Caco-2 (cell line): Measurements from ENCODE around the gene BAZ2B. TPM values are rescaled to one million over a fixed set of nuclear protein-coding genes. Genes with fewer than 3 reads are reported as not detected.

Experiments used
- BruUV-seq: library from RNA; stranded (reverse); fragments of 400-500 nt; replicated peaks from 2 replicates; lab custom pipeline; 2021; lab: Mats Ljungman, UMichigan
- CTCF ChIA-PET: fragments of 300-600 bp; sonication (Branson Sonifier 250); formaldehyde crosslinking; loops from one replicate; lab custom pipeline; 2022; ENCODE audit warnings: antibody characterized with exemption; lab: Charles Lee
- POLR2A ChIA-PET: fragments of 300-600 bp; sonication (Branson Sonifier 250); formaldehyde crosslinking; loops from one replicate; lab custom pipeline; 2022; ENCODE audit warnings: antibody characterized with exemption; lab: Charles Lee
- DNase-seq, 2 experiments: peaks; one replicate each; pipeline versions ENCODE4 v3.0.0 to v3.0.0-alpha.2; 2020 to 2022
- H3K27me3 ChIP-seq: replicated peaks from 2 replicates; pipeline ENCODE4 v1.6.0; 2011; ENCODE audit warnings: low read length; ENCODE audit not compliant: control insufficient read depth, insufficient read depth
- H3K36me3 ChIP-seq: 2 replicates; pipeline ENCODE4 v1.5.1; 2011; ENCODE audit warnings: low read length; ENCODE audit not compliant: control insufficient read depth, insufficient read depth
- H3K4me1 ChIP-seq: fragments of 250-450 bp; sonication (Bioruptor Pico); 2 replicates; pipeline ENCODE4 v1.5.1; 2020; ENCODE audit warnings: mild to moderate bottlenecking
- H3K4me3 ChIP-seq: 2 replicates; pipeline ENCODE4 v1.5.1; 2011; ENCODE audit warnings: low read depth, mild to moderate bottlenecking, control low read depth, low read length
- H3K9me3 ChIP-seq: fragments of 250-450 bp; sonication (Bioruptor Pico); 2 replicates; pipeline ENCODE4 v1.5.1; 2020; ENCODE audit warnings: mild to moderate bottlenecking, moderate library complexity
- H3K27ac Mint-ChIP-seq: one replicate; pipeline ENCODE4 v1.8.0; 2022; ENCODE audit warnings: mixed read lengths; ENCODE audit not compliant: unreplicated experiment
- H3K27me3 Mint-ChIP-seq: one replicate; pipeline ENCODE4 v1.8.0; 2022; ENCODE audit warnings: mixed read lengths; ENCODE audit not compliant: insufficient read depth, unreplicated experiment
- H3K36me3 Mint-ChIP-seq: one replicate; pipeline ENCODE4 v1.8.0; 2022; ENCODE audit warnings: mild to moderate bottlenecking, mixed read lengths; ENCODE audit not compliant: insufficient read depth, unreplicated experiment
- H3K4me1 Mint-ChIP-seq: one replicate; pipeline ENCODE4 v1.8.0; 2022; ENCODE audit warnings: low read depth, mixed read lengths; ENCODE audit not compliant: unreplicated experiment
- H3K4me3 Mint-ChIP-seq: one replicate; pipeline ENCODE4 v1.8.0; 2022; ENCODE audit warnings: mild to moderate bottlenecking, moderate library complexity, mixed read lengths; ENCODE audit not compliant: unreplicated experiment
- H3K9me3 Mint-ChIP-seq: one replicate; pipeline ENCODE4 v1.8.0; 2022; ENCODE audit warnings: mixed read lengths; ENCODE audit not compliant: unreplicated experiment
- intact Hi-C: fragments of 100-400 bp; cut with micrococcal nuclease; formaldehyde crosslinking; loops from one replicate; pipeline ENCODE4 v1.10.0; 2022; ENCODE audit not compliant: unreplicated experiment
- total RNA-seq: library from RNA; stranded (reverse); gene quantifications from 2 replicates; pipeline ENCODE4 v1.2.3, GENCODE V29; 2022
- TF ChIP-seq, protein P1 (sequence below), 2 experiments: fragments of 200-600 bp in 1 of 2; IDR thresholded peaks; 1 replicate in 1 of 2; 2 replicates in 1 of 2; pipeline versions ENCODE4 v1.5.1 to v1.8.0; 2011 to 2022; ENCODE audit warnings: antibody characterized with exemption in 1 of 2, control low read depth in 1 of 2, inconsistent platforms in 1 of 2, low read depth in 1 of 2, low read length in 1 of 2, mild to moderate bottlenecking in 1 of 2, moderate library complexity in 1 of 2; ENCODE audit not compliant: insufficient read depth in 1 of 2, severe bottlenecking in 1 of 2, unreplicated experiment in 1 of 2

BAZ2B gene
- total RNA-seq, 1 experiment from 2014 or later: 32.9 TPM

DNA sequence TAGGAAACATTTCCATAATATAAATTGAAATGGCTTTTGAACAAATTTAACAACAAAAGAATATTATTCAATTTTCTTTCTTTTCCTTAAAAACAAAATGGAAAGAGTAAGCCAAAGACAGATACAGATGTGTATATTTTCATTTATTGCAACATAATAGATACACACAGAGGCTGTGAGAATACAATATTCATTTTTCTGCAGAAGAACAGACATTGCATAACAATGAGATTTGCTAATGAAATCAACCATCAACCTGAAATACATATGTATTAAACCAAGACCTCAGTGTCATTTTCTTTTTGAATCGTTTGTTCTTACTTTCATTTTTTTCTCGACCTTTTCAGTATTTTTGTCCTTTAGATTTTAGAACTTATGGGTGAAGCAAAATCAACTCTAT lies 95.1 kb downstream of the BAZ2B start:
- H3K36me3 ChIP-seq: no peaks in the 10 kb centered on the region
- H3K4me1 ChIP-seq: peaks cover 6% of the 10 kb centered on the region; the same call in 1 of the 2 replicates
- no peak overlapping the region for H3K4me3 Mint-ChIP-seq
- no peaks in the 10 kb centered on the region for H3K27me3 ChIP-seq
- no peaks in the 10 kb centered on the region for H3K9me3 ChIP-seq
- H3K4me1 Mint-ChIP-seq: no peaks in the 10 kb centered on the region
- H3K27me3 Mint-ChIP-seq: no peaks in the 10 kb centered on the region
- H3K4me3 ChIP-seq: no peak overlapping the region
- H3K9me3 Mint-ChIP-seq: no peaks in the 10 kb centered on the region
- CTCF ChIA-PET: no interaction called here
- POLR2A ChIA-PET: no interaction called here
- no TSS peak for BruUV-seq
- TF ChIP-seq, protein P1, sequence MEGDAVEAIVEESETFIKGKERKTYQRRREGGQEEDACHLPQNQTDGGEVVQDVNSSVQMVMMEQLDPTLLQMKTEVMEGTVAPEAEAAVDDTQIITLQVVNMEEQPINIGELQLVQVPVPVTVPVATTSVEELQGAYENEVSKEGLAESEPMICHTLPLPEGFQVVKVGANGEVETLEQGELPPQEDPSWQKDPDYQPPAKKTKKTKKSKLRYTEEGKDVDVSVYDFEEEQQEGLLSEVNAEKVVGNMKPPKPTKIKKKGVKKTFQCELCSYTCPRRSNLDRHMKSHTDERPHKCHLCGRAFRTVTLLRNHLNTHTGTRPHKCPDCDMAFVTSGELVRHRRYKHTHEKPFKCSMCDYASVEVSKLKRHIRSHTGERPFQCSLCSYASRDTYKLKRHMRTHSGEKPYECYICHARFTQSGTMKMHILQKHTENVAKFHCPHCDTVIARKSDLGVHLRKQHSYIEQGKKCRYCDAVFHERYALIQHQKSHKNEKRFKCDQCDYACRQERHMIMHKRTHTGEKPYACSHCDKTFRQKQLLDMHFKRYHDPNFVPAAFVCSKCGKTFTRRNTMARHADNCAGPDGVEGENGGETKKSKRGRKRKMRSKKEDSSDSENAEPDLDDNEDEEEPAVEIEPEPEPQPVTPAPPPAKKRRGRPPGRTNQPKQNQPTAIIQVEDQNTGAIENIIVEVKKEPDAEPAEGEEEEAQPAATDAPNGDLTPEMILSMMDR (IDR thresholded peaks at IDR 0.05; ENCODE audit: insufficient read depth in 1 of 2, low read depth in 1 of 2, low read length in 1 of 2, severe bottlenecking in 1 of 2, unreplicated experiment in 1 of 2): no peak
- no peak for DNase-seq
- H3K27ac Mint-ChIP-seq: no peak overlapping the region
- intact Hi-C loops: no loop called here
- H3K36me3 Mint-ChIP-seq: no peaks in the 10 kb centered on the region

DNA sequence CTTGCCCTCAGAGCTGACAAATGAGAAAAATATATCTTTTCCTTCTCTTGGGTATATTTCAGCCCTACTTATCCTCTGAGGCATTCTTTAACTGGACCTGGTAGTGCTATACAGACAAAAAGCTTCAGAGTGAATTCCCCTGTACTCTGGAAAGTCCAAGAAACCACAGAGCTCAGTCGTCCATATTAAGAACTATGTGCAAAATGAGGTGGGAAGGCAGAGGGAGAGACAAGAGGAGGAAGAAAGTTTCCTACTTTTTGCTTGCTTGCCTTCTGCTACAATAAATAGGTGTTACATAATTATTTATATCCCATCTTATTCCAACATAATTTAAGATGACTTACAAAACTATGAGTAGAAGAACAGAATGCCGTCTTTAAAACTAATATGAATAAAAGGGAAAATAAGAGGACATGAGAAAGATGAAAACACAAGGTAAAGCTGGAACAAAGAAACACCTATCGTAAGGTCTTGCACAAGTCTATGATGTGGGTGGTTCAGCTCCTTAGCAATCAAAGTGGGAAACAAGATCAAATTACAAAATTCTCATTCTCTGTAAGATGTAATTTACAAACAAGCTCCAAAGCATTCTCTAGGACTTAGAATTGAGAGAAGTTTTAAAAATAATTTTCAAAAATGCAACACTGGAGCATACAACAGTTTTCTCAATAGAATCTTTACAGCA lies 97.9 kb downstream of the BAZ2B start:
- intact Hi-C loops: no loop called here

GRCh38 chr2:159516241-159516758 lies 100.0 kb downstream of the BAZ2B start:
- H3K36me3 Mint-ChIP-seq: no peaks in the 10 kb centered on the region
- peak overlapping the region; percentile 66 for H3K4me3 Mint-ChIP-seq
- intact Hi-C loops: no loop called here
- H3K4me1 ChIP-seq: peaks cover 13% of the 10 kb centered on the region; the same call in 1 of the 2 replicates
- peak overlapping the region; percentile 41 for H3K4me3 ChIP-seq
- CTCF ChIA-PET: interaction anchor here (0.6 kb wide), 1 partner anchor 226 kb away, joined by 4 read pairs; no protein-coding TSS in a partner anchor
- no peak overlapping the region for H3K27ac Mint-ChIP-seq
- TF ChIP-seq, protein P1 (IDR thresholded peaks at IDR 0.05; ENCODE audit: insufficient read depth in 1 of 2, low read depth in 1 of 2, low read length in 1 of 2, severe bottlenecking in 1 of 2, unreplicated experiment in 1 of 2): no peak
- H3K4me1 Mint-ChIP-seq: no peaks in the 10 kb centered on the region
- H3K9me3 Mint-ChIP-seq: no peaks in the 10 kb centered on the region
- H3K27me3 ChIP-seq: no peaks in the 10 kb centered on the region
- no TSS peak for BruUV-seq
- no peaks in the 10 kb centered on the region for H3K9me3 ChIP-seq
- POLR2A ChIA-PET: interaction anchor here (0.9 kb wide), 1 partner anchor 196 kb away, joined by 4 read pairs; the partner anchor contains the start of gene MARCHF7
- no peaks in the 10 kb centered on the region for H3K27me3 Mint-ChIP-seq
- H3K36me3 ChIP-seq: no peaks in the 10 kb centered on the region
- peak in 1 of 2 experiments; percentile 23 for DNase-seq

More for the DNA sequence above, 97.9 kb downstream of the BAZ2B start:
- Histone ChIP-seq H3K36me3 (no peaks in the 10 kb centered on the region), H3K4me1 (peaks cover 13% of the 10 kb centered on the region; the same call in 1 of the 2 replicates), H3K27me3 (no peaks in the 10 kb centered on the region), H3K9me3 (no peaks in the 10 kb centered on the region), H3K4me3 (no peak overlapping the region)
- Mint-ChIP-seq H3K36me3 (no peaks in the 10 kb centered on the region), H3K9me3 (no peaks in the 10 kb centered on the region), H3K4me1 (no peaks in the 10 kb centered on the region), H3K27me3 (no peaks in the 10 kb centered on the region), H3K4me3 (no peak overlapping the region), H3K27ac (no peak overlapping the region)
- no TSS peak for BruUV-seq
- no peak for DNase-seq
- ChIA-PET CTCF (no interaction called here), POLR2A (no interaction called here)
- TF ChIP-seq, protein P1 (IDR thresholded peaks at IDR 0.05; ENCODE audit: insufficient read depth in 1 of 2, low read depth in 1 of 2, low read length in 1 of 2, severe bottlenecking in 1 of 2, unreplicated experiment in 1 of 2): no peak
